SK-N-SH (cell line): Measurements from ENCODE around the gene TYK2.

Experiments used
- EZH2phosphoT487 ChIP-seq: fragments of 200-600 bp; sonication (generic); IDR thresholded peaks from 2 replicates; pipeline ENCODE4 v1.6.1; 2017; ENCODE audit warnings: low read depth, mixed run types, mild to moderate bottlenecking, antibody characterized with exemption, moderate library complexity, borderline replicate concordance
- MAX ChIP-seq: IDR thresholded peaks from 2 replicates; pipeline ENCODE4 v1.4.0; 2012; ENCODE audit warnings: low read depth
- RAD21 ChIP-seq: IDR thresholded peaks from 2 replicates; pipeline ENCODE4 v1.6.1; 2012; ENCODE audit warnings: mild to moderate bottlenecking, low read length
- REST ChIP-seq: IDR thresholded peaks from 2 replicates; pipeline ENCODE4 v1.6.1; 2012; ENCODE audit warnings: mild to moderate bottlenecking, low read depth, low read length, moderate library complexity
- TF ChIP-seq, protein P1 (sequence below): fragments of 200-600 bp; sonication (generic); IDR thresholded peaks from 2 replicates; pipeline ENCODE4 v1.6.1; 2017; ENCODE audit warnings: antibody characterized with exemption, mild to moderate bottlenecking, moderate library complexity

DNA sequence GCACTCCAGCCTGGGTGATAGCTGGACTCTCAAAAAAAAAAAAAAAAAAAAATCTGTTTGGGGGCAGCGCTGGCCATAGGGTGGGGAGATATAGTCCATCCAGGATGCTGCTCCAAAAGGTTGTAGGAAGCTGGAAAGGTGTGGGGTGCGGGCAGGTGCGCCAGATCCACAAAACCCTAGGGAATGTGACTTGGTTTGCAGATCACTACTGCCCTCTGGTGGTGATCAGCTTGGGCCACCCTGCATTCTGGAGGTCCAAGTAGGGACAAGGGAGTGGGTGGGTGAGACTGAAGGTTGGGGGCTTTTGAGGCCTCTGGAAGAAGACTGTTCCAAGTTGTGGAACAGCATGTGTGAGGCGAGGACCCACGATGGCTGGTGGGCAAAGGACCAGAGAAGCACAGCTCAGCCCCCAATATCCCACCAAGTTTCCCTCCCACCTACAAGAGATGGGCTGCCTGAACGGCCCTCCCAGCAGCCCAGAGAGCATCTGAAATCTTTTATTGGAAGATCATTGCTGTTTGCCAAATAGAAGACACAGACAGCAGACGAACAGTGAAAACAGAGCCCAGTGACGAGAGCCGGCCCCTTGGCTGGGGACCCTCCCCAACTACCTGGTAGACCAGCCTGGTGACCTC is 10.4 kb upstream of the TYK2 start:
- TF ChIP-seq, protein P1, sequence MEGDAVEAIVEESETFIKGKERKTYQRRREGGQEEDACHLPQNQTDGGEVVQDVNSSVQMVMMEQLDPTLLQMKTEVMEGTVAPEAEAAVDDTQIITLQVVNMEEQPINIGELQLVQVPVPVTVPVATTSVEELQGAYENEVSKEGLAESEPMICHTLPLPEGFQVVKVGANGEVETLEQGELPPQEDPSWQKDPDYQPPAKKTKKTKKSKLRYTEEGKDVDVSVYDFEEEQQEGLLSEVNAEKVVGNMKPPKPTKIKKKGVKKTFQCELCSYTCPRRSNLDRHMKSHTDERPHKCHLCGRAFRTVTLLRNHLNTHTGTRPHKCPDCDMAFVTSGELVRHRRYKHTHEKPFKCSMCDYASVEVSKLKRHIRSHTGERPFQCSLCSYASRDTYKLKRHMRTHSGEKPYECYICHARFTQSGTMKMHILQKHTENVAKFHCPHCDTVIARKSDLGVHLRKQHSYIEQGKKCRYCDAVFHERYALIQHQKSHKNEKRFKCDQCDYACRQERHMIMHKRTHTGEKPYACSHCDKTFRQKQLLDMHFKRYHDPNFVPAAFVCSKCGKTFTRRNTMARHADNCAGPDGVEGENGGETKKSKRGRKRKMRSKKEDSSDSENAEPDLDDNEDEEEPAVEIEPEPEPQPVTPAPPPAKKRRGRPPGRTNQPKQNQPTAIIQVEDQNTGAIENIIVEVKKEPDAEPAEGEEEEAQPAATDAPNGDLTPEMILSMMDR: peak; percentile 90
- TF ChIP-seq MAX: no peak
- no peak for TF ChIP-seq EZH2phosphoT487
- no peak for TF ChIP-seq REST
- TF ChIP-seq RAD21: peak; percentile 61
